ENCODE results near the gene CHAT.

Gene CHAT

DNA sequence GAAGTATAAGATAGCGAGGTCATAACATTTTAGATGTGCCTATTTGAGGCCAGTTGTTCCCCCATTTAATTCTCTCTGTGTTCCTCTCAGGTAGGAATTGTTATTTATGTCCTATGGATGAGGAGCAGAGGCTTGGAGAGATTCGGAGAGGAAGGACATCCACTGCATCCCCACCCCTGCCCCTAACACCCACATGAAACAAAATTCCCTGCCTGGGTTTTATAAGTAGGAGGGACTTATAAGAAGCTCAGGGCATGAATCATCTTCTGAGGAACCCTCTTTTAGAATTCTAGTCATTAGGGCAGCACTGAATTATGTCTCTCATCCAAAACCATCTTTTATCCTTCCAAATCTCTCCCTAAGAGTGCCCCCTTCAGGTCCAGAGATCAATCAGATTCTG lies 5.0 kb downstream of the CHAT start:
- no peak for ATAC-seq (replicated peaks; ENCODE audit: extremely low read depth, poor library complexity, severe bottlenecking)
- H3K9me3 Mint-ChIP-seq: no peaks in the 10 kb centered on the region

DNA sequence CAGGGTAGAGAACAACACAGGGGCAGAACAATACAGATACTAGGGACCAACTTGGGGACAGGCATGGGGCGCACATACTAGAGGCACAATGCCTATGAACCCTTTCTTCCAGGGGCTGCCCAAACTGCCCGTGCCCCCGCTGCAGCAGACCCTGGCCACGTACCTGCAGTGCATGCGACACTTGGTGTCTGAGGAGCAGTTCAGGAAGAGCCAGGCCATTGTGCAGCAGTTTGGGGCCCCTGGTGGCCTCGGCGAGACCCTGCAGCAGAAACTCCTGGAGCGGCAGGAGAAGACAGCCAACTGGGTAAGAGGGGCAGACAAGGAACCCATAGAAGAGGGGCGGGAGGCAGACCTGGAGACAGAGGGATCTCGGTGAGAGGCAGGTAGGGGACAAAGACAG lies 5.8 kb downstream of the CHAT start:
- H3K4me1 Mint-ChIP-seq: no peaks in the 10 kb centered on the region
- no peak overlapping the region for H3K27ac Mint-ChIP-seq (ENCODE audit: low read depth)
- H3K4me3 Mint-ChIP-seq: no peak overlapping the region
- no peaks in the 10 kb centered on the region for H3K36me3 Mint-ChIP-seq (ENCODE audit: insufficient read depth)
- DNase-seq (ENCODE audit: low spot score in 2 of 2) (no peak), ATAC-seq (replicated peaks; ENCODE audit: extremely low read depth, poor library complexity, severe bottlenecking) (no peak)
- peaks cover 58% of the 10 kb centered on the region for H3K27me3 Mint-ChIP-seq
- H3K9me3 Mint-ChIP-seq: no peaks in the 10 kb centered on the region

More for the DNA sequence above, 5.0 kb downstream of the CHAT start:
- Mint-ChIP-seq H3K27ac (ENCODE audit: low read depth) (no peak overlapping the region), H3K4me1 (peaks cover 2% of the 10 kb centered on the region), H3K36me3 (ENCODE audit: insufficient read depth) (no peaks in the 10 kb centered on the region), H3K4me3 (no peak overlapping the region), H3K27me3 (peaks cover 66% of the 10 kb centered on the region)
- no peak for DNase-seq (ENCODE audit: low spot score in 2 of 2)

DNA sequence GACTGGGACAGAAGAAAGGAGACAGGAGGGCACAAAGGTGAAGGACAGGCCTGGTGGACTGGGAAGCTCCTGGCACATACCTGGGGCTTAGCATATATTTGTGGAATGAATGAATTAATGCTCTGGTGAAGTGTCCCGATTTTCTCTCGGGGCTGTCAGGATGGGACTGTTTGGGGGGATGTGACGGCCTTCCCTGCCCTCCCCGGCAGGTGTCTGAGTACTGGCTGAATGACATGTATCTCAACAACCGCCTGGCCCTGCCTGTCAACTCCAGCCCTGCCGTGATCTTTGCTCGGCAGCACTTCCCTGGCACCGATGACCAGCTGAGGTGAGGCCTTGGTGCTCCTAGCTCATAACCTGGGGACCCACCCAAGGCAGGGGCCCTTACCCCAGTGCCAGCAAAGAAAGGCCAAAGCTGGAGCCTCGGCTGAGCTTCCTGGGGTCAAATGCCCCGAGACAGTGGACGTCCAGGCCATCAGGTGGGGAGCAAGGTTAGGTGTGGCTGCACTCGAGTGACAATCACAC lies 6.5 kb downstream of the CHAT start:
- Mint-ChIP-seq H3K36me3 (ENCODE audit: insufficient read depth) (no peaks in the 10 kb centered on the region), H3K4me3 (no peak overlapping the region), H3K27me3 (peaks cover 51% of the 10 kb centered on the region), H3K9me3 (no peaks in the 10 kb centered on the region), H3K27ac (ENCODE audit: low read depth) (no peak overlapping the region), H3K4me1 (no peaks in the 10 kb centered on the region)
- no peak for ATAC-seq (replicated peaks; ENCODE audit: extremely low read depth, poor library complexity, severe bottlenecking)
- DNase-seq (ENCODE audit: low spot score in 2 of 2): no peak

DNA sequence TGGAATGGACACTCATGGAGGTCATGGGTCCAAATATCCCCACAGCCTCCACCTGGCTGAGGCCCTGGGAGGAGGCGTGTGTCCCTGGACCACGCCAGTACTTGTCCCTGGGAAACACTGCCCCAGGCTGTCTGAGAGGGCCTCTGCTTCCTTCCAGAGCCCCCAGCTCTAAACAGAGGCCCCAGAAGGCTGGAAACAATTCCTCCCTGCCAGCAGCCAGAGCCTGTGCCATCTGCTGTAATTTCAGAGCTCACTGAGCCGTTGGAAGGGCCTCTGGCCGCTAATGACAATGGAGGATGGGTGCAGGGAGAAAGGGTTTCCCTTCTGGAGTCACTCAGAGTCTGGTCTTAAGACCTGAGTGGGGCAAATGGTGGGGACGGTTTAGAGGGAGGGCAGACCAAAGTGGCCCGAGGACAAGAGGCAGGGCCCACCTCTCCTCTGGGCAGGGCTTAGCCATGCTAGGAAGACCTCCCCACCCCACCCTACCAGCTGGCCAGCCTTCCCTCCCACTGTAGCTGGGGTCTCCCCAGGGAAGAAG lies 7.1 kb downstream of the CHAT start:
- DNase-seq (ENCODE audit: low spot score in 2 of 2): no peak
- H3K4me3 Mint-ChIP-seq: no peak overlapping the region
- no peaks in the 10 kb centered on the region for H3K36me3 Mint-ChIP-seq (ENCODE audit: insufficient read depth)
- H3K27ac Mint-ChIP-seq (ENCODE audit: low read depth): no peak overlapping the region
- no peaks in the 10 kb centered on the region for H3K4me1 Mint-ChIP-seq
- H3K9me3 Mint-ChIP-seq: no peaks in the 10 kb centered on the region
- peaks cover 45% of the 10 kb centered on the region for H3K27me3 Mint-ChIP-seq
- no peak for ATAC-seq (replicated peaks; ENCODE audit: extremely low read depth, poor library complexity, severe bottlenecking)

DNA sequence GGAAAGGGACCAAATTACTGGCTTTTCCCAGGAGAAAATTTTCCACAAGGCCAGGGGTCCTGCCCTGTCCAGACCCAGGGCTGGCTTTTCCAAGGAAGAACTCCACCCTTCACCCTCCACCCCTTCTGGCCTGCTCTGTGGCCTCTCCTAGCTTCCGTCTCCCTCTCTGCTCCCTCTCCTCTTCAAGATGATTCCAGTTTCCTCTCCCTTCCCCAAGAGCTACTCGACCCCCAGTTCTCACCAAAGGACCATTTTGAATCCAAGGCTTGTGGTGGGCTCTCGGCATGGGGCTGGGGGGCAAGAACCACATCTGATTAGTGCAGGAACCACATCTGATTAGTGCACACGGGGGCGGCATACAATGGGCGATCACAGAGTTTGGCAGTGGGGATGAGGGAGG lies 7.7 kb downstream of the CHAT start:
- DNase-seq (ENCODE audit: low spot score in 2 of 2) (no peak), ATAC-seq (replicated peaks; ENCODE audit: extremely low read depth, poor library complexity, severe bottlenecking) (no peak)
- no peak overlapping the region for H3K4me3 Mint-ChIP-seq
- H3K27me3 Mint-ChIP-seq: peaks cover 39% of the 10 kb centered on the region
- H3K9me3 Mint-ChIP-seq: no peaks in the 10 kb centered on the region
- H3K36me3 Mint-ChIP-seq (ENCODE audit: insufficient read depth): no peaks in the 10 kb centered on the region
- H3K4me1 Mint-ChIP-seq: no peaks in the 10 kb centered on the region
- no peak overlapping the region for H3K27ac Mint-ChIP-seq (ENCODE audit: low read depth)

DNA sequence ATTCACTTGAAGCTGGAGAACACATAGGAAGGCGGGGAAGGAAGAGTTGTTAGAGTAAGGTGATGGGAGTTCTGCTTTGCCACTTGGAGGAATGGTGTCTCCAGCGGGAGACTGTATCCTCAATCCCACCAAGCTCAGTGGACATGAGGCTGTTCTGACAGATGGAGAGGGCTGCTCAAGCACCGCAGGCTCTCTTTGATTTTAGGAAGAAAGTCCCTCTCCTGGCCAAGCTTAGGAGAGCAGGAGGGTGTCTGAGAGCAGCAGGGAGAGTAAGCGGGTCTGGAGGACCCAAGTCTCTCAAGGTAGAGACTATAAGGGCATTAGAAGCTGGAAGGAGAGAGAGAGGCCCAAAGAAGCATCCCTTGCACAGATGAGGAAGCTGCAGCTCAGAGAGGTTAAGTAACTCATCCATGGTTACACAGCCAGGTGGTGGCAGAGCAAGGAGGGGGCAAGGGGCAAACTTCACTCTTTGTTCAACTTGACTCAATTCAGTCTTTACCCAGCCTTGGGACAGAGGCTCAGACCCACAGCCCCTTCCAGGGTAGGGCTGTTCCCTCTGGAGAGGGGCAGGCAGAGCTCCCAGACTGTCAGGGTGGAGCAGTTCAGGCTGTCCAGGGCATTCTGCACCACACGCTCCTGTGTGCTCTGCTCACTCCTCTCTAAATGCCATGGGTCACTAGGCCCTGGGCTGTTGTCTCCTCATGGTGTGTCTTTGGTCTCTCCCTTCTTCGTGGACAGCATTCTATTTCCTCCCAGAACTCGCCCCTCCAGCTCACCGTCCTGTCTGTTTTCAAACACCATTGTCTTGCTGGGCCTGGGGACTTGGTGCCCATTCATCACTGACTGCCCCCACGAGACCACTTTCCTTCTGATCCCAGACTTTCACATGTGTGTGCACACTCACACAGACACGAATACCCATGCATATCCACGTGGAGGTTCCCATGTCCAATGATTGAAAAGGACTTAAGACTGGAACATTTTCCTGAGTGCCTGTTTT lies 8.9 kb downstream of the CHAT start:
- Mint-ChIP-seq H3K9me3 (no peaks in the 10 kb centered on the region), H3K27ac (ENCODE audit: low read depth) (no peak overlapping the region), H3K4me3 (no peak overlapping the region), H3K4me1 (no peaks in the 10 kb centered on the region), H3K36me3 (ENCODE audit: insufficient read depth) (no peaks in the 10 kb centered on the region), H3K27me3 (peaks cover 27% of the 10 kb centered on the region)
- ATAC-seq (replicated peaks; ENCODE audit: extremely low read depth, poor library complexity, severe bottlenecking) (no peak), DNase-seq (ENCODE audit: low spot score in 2 of 2) (no peak)

DNA sequence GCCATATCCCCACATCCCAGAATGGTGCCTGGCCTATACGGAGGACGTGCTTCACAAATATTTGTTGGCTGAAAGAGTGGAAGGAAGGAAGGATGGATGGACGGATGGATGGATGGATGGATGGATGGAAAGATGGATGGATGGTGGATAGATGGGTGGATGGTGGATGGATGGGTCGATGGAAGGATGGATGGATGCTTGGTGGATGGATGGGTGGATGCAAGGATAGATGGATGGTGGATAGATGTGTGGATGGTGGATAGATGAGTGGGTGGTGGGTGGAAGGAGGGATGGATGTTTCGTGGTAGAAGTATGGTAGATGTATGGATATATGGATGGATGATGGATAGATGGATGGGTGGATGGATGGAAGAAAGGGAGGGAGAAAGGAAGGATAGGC lies 10.8 kb downstream of the CHAT start:
- Mint-ChIP-seq H3K9me3 (no peaks in the 10 kb centered on the region), H3K4me1 (no peaks in the 10 kb centered on the region), H3K27ac (ENCODE audit: low read depth) (no peak overlapping the region), H3K36me3 (ENCODE audit: insufficient read depth) (no peaks in the 10 kb centered on the region), H3K4me3 (no peak overlapping the region), H3K27me3 (peaks cover 8% of the 10 kb centered on the region)
- ATAC-seq (replicated peaks; ENCODE audit: extremely low read depth, poor library complexity, severe bottlenecking) (no peak), DNase-seq (ENCODE audit: low spot score in 2 of 2) (no peak)

DNA sequence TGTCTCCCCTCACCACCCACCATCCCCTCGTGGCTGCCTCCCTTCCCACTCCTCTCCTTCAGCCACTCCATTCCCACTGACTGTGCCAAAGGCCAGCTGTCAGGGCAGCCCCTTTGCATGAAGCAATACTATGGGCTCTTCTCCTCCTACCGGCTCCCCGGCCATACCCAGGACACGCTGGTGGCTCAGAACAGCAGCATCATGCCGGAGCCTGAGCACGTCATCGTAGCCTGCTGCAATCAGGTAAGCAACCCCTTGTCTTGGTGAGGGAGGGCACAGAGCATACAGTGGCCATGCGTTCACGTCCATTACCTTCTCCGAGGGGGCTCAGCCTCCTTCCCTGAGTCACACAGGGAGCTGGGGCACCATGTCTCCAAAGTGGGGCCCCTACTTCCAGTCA lies 11.6 kb downstream of the CHAT start:
- Mint-ChIP-seq H3K4me3 (no peak overlapping the region), H3K27me3 (peaks cover under 1% of the 10 kb centered on the region), H3K4me1 (no peaks in the 10 kb centered on the region), H3K27ac (ENCODE audit: low read depth) (no peak overlapping the region), H3K9me3 (no peaks in the 10 kb centered on the region), H3K36me3 (ENCODE audit: insufficient read depth) (no peaks in the 10 kb centered on the region)
- ATAC-seq (replicated peaks; ENCODE audit: extremely low read depth, poor library complexity, severe bottlenecking) (no peak), DNase-seq (ENCODE audit: low spot score in 2 of 2) (no peak)

DNA sequence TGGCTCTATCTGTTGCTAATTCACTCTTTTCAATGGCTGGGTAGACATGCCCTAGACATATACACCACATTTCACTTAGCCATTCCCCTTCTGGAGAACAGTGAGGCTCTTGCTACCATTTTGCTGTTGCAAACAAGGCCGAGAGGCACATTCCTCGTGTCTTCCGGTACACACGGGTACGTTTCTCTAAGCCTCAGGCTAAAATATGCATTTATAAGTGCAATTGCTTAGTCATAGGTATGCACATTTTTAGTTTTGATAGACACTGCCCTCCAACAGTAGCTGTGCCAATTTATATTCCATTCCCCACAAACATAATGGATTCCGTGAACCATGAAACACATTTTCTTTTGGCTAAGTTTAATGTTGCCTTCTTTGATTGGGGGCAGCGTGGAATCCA lies 13.2 kb downstream of the CHAT start:
- H3K27ac Mint-ChIP-seq (ENCODE audit: low read depth): no peak overlapping the region
- H3K4me1 Mint-ChIP-seq: no peaks in the 10 kb centered on the region
- DNase-seq (ENCODE audit: low spot score in 2 of 2) (no peak), ATAC-seq (replicated peaks; ENCODE audit: extremely low read depth, poor library complexity, severe bottlenecking) (no peak)
- H3K27me3 Mint-ChIP-seq: no peaks in the 10 kb centered on the region
- H3K36me3 Mint-ChIP-seq (ENCODE audit: insufficient read depth): no peaks in the 10 kb centered on the region
- no peaks in the 10 kb centered on the region for H3K9me3 Mint-ChIP-seq
- H3K4me3 Mint-ChIP-seq: no peak overlapping the region

DNA sequence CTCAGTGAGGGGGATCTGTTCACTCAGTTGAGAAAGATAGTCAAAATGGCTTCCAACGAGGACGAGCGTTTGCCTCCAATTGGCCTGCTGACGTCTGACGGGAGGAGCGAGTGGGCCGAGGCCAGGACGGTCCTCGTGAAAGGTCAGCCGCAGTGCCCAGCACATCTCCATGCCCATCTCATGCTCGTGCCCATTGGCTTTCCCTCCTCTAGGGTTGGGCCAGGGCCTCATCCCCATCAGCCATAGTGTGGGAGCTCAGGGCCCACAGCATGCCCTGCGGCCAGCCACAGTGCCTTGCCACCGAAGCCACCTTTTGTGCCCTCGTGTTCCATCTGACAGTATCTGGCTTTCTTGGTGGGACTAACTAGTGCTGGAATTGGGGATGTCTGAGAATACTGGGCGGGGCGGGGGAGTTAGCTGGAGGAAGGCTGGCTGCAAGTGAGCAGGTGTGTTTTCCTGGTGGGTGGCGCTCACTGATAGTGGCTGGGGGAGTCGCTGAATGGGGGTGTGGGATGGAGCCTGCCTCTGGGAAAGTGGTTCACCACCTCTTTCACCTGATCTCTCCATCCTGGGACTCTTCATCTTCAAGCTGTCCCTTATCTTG lies 13.9 kb downstream of the CHAT start:
- no peak overlapping the region for H3K27ac Mint-ChIP-seq (ENCODE audit: low read depth)
- no peaks in the 10 kb centered on the region for H3K9me3 Mint-ChIP-seq
- H3K4me1 Mint-ChIP-seq: no peaks in the 10 kb centered on the region
- H3K27me3 Mint-ChIP-seq: no peaks in the 10 kb centered on the region
- H3K36me3 Mint-ChIP-seq (ENCODE audit: insufficient read depth): no peaks in the 10 kb centered on the region
- ATAC-seq (replicated peaks; ENCODE audit: extremely low read depth, poor library complexity, severe bottlenecking) (no peak), DNase-seq (ENCODE audit: low spot score in 2 of 2) (no peak)
- no peak overlapping the region for H3K4me3 Mint-ChIP-seq

DNA sequence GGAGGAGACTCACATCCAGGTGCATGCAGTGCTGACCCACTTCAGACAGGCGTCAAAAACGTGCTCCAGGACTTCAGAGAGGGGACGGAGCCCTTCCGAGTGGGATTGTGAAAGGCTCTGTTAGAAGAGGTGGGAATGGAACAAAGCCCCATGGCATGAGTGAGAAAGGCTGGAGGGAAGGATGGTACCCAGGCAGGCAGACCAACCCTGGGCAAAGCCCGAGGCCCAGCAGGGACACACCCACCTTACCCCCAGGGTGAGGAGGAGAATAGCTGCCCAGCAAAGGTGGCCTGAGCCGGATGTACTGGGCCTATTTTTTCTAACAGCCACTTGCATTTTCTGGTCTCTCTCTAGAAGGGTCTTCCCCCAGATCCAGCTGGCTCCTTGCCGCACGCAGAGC lies 14.8 kb downstream of the CHAT start:
- H3K27me3 Mint-ChIP-seq: no peaks in the 10 kb centered on the region
- H3K27ac Mint-ChIP-seq (ENCODE audit: low read depth): no peak overlapping the region
- H3K4me1 Mint-ChIP-seq: no peaks in the 10 kb centered on the region
- H3K4me3 Mint-ChIP-seq: no peak overlapping the region
- DNase-seq (ENCODE audit: low spot score in 2 of 2) (no peak), ATAC-seq (replicated peaks; ENCODE audit: extremely low read depth, poor library complexity, severe bottlenecking) (no peak)
- H3K9me3 Mint-ChIP-seq: no peaks in the 10 kb centered on the region
- no peaks in the 10 kb centered on the region for H3K36me3 Mint-ChIP-seq (ENCODE audit: insufficient read depth)

DNA sequence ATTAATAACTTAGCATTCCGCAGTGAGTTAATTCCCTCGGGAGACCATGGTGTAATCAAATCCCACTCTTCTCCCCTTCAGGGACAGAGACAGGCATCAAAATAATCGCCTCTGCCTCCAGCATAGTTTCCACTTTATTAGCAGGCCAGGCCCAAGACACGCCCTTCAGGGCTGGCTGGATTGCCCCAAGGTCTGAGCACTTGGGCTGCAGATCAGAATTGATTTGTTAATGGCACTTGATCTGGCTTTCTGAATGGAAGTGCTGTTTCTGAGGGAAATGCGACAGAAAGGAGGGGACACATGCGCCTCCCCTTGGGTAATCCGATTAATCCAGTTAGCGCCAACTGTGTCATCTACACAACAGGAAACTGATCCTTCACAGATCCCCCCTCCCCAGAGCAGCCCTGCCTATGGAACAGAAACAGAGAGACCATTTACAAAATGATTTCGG lies 15.6 kb downstream of the CHAT start:
- DNase-seq (ENCODE audit: low spot score in 2 of 2): no peak
- no peaks in the 10 kb centered on the region for H3K27me3 Mint-ChIP-seq
- H3K27ac Mint-ChIP-seq (ENCODE audit: low read depth): no peak overlapping the region
- no peaks in the 10 kb centered on the region for H3K4me1 Mint-ChIP-seq
- no peak overlapping the region for H3K4me3 Mint-ChIP-seq
- no peaks in the 10 kb centered on the region for H3K36me3 Mint-ChIP-seq (ENCODE audit: insufficient read depth)
- ATAC-seq (replicated peaks; ENCODE audit: extremely low read depth, poor library complexity, severe bottlenecking): no peak
- no peaks in the 10 kb centered on the region for H3K9me3 Mint-ChIP-seq

DNA sequence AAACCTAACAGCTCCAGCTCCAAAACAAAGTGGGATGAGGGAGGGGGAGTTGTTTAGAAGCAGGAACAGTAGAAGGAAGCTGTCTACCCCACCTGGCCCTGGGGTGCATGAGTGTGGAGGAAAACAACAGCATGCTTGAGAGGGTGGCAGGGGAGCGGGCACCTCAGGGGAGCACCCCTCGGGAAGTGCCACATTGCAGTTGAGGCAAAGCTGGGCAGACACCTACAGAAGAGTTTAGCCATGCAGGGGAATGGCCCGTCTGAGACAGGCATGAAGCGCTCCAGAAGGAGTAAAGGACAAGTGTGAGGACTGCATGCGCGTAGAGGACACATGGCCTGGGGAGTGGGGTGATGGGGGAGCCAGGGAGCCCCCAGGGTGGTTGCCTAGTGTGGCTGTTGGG lies 18.1 kb downstream of the CHAT start:
- no peak overlapping the region for H3K27ac Mint-ChIP-seq (ENCODE audit: low read depth)
- no peaks in the 10 kb centered on the region for H3K36me3 Mint-ChIP-seq (ENCODE audit: insufficient read depth)
- H3K9me3 Mint-ChIP-seq: no peaks in the 10 kb centered on the region
- ATAC-seq (replicated peaks; ENCODE audit: extremely low read depth, poor library complexity, severe bottlenecking) (no peak), DNase-seq (ENCODE audit: low spot score in 2 of 2) (no peak)
- H3K27me3 Mint-ChIP-seq: peaks cover under 1% of the 10 kb centered on the region
- no peaks in the 10 kb centered on the region for H3K4me1 Mint-ChIP-seq
- H3K4me3 Mint-ChIP-seq: no peak overlapping the region
